SK-N-SH (cell line): ENCODE measurements around the gene TRPM2. TPM values are rescaled to one million over a fixed set of nuclear protein-coding genes. Genes with fewer than 3 reads are reported as not detected.

Source experiments
- CTCF ChIA-PET: fragments of 300-600, 350-600 bp; formaldehyde crosslinking; extraction: SDS; loops from one replicate; lab custom pipeline; 2021; lab: Yijun Ruan, JAX
- POLR2A ChIA-PET: fragments of 350-600 bp; sonication (Branson Sonifier 250); formaldehyde crosslinking; extraction: SDS; loops from one replicate; lab custom pipeline; 2020; ENCODE audit warnings: antibody characterized with exemption, inconsistent platforms; lab: Yijun Ruan, JAX
- DNase-seq: peaks from one replicate; pipeline ENCODE4 v3.0.0; 2012
- H2AFZ ChIP-seq: fragments of 200-600 bp; sonication (generic); 2 replicates; pipeline ENCODE4 v1.8.1; 2016; ENCODE audit warnings: antibody characterized with exemption, mild to moderate bottlenecking, low read depth
- H3F3A ChIP-seq: fragments of 200-600 bp; sonication (generic); replicated peaks from 2 replicates; pipeline ENCODE3; 2016; ENCODE audit warnings: antibody characterized with exemption, mild to moderate bottlenecking; ENCODE audit not compliant: insufficient read depth
- H3K27ac ChIP-seq, 2 experiments: fragments of 200-500 bp in 1 of 2; fragments of 200-600 bp in 1 of 2; sonication (Bioruptor generic) in 1 of 2; sonication (generic), shearing (Covaris generic) in 1 of 2; 2 replicates each; pipeline versions ENCODE4 v1.5.1 to v1.6.1; 2014 to 2016; ENCODE audit warnings: low read depth in 2 of 2, inconsistent platforms in 1 of 2, low read length in 1 of 2, mild to moderate bottlenecking in 1 of 2, mixed read lengths in 1 of 2
- H3K27me3 ChIP-seq: fragments of 200-600 bp; sonication (generic), shearing (Covaris generic); 2 replicates; pipeline ENCODE4 v1.6.1; 2016; ENCODE audit warnings: mixed run types; ENCODE audit not compliant: insufficient read depth
- H3K36me3 ChIP-seq, 2 experiments: fragments of 200-500 bp in 1 of 2; fragments of 200-600 bp in 1 of 2; sonication (Bioruptor generic) in 1 of 2; sonication (generic) in 1 of 2; replicated peaks in 1 of 2; 2 replicates each; pipeline versions ENCODE3 to v1.5.1; 2014 to 2016; ENCODE audit warnings: low read length in 1 of 2, mild to moderate bottlenecking in 1 of 2; ENCODE audit not compliant: insufficient read depth in 2 of 2, control insufficient read depth in 1 of 2
- H3K4me1 ChIP-seq, 2 experiments: fragments of 200-500 bp in 1 of 2; fragments of 200-600 bp in 1 of 2; sonication (Bioruptor generic) in 1 of 2; sonication (generic), shearing (Covaris generic) in 1 of 2; 2 replicates each; pipeline versions ENCODE4 v1.5.1 to v1.6.1; 2014 to 2016; ENCODE audit warnings: low read depth in 1 of 2, low read length in 1 of 2, mixed run types in 1 of 2; ENCODE audit not compliant: insufficient read depth in 2 of 2, control insufficient read depth in 1 of 2
- H3K4me2 ChIP-seq: fragments of 200-600 bp; sonication (generic), shearing (Covaris generic); 2 replicates; pipeline ENCODE4 v1.6.1; 2017; ENCODE audit warnings: mixed run types
- H3K4me3 ChIP-seq, 2 experiments: fragments of 200-500 bp in 1 of 2; fragments of 200-600 bp in 1 of 2; sonication (Bioruptor generic) in 1 of 2; sonication (generic), shearing (Covaris generic) in 1 of 2; 2 replicates each; pipeline versions ENCODE4 v1.5.1 to v1.8.1; 2014 to 2016; ENCODE audit warnings: low read depth in 2 of 2, inconsistent platforms in 1 of 2, low read length in 1 of 2, mild to moderate bottlenecking in 1 of 2, mixed read lengths in 1 of 2, moderate library complexity in 1 of 2
- H3K79me2 ChIP-seq: fragments of 200-600 bp; sonication (generic); 2 replicates; pipeline ENCODE4 v1.8.1; 2017; ENCODE audit warnings: mild to moderate bottlenecking; ENCODE audit not compliant: insufficient read depth
- H3K9ac ChIP-seq: fragments of 200-600 bp; sonication (generic); 2 replicates; pipeline ENCODE4 v1.6.1; 2017; ENCODE audit warnings: mixed run types
- H3K9me2 ChIP-seq: fragments of 200-600 bp; sonication (generic); 2 replicates; pipeline ENCODE4 v1.6.1; 2017; ENCODE audit warnings: mixed run types
- H3K9me3 ChIP-seq: fragments of 200-600 bp; sonication (generic); 2 replicates; pipeline ENCODE4 v1.6.1; 2017; ENCODE audit warnings: mixed run types, mild to moderate bottlenecking, moderate library complexity
- H4K20me1 ChIP-seq: fragments of 200-600 bp; sonication (generic); 2 replicates; pipeline ENCODE4 v1.6.1; 2017; ENCODE audit warnings: mild to moderate bottlenecking, mixed run types; ENCODE audit not compliant: insufficient read depth
- ELF1 ChIP-seq: IDR thresholded peaks from 2 replicates; pipeline ENCODE4 v1.4.0; 2012
- GATA2 ChIP-seq: sonication (generic); formaldehyde crosslinking; IDR thresholded peaks from 2 replicates; pipeline ENCODE4 v1.5.0; 2020; ENCODE audit warnings: mild to moderate bottlenecking, missing genetic modification reagents
- RCOR1 ChIP-seq: fragments of 150-350 bp; IDR thresholded peaks from 2 replicates; pipeline ENCODE4 v1.6.1; 2017; ENCODE audit warnings: antibody characterized with exemption, low read length
- REST ChIP-seq: IDR thresholded peaks from 2 replicates; pipeline ENCODE4 v1.6.1; 2012; ENCODE audit warnings: mild to moderate bottlenecking, low read depth, low read length, moderate library complexity
- SIN3A ChIP-seq: IDR thresholded peaks from 2 replicates; pipeline ENCODE4 v1.6.1; 2012; ENCODE audit warnings: low read depth, mild to moderate bottlenecking, low read length, moderate library complexity, borderline replicate concordance
- TEAD4 ChIP-seq: IDR thresholded peaks from 2 replicates; pipeline ENCODE4 v1.4.0; 2012; ENCODE audit warnings: mild to moderate bottlenecking, borderline replicate concordance; ENCODE audit not compliant: insufficient read depth
- WGBS: methylation state at CpG from one replicate; pipeline ENCODE4 v1.1.6; 2017; ENCODE audit warnings: low lambda C conversion rate; 5-methylcytosine and 5-hydroxymethylcytosine counted together
- polyA plus RNA-seq, 3 experiments: library from polyadenylated mRNA; depleted of rRNA; stranded (reverse); fragments of >200 nt; gene quantifications; 2 replicates each; pipeline ENCODE4 v1.2.3, GENCODE V29; 2012
- TF ChIP-seq, protein P1 (sequence below): IDR thresholded peaks from 2 replicates; pipeline ENCODE4; 2012

The TRPM2 gene
- polyA plus RNA-seq, 1 of the 3 experiments (the other 2 are of a cell fraction), result not detected

GRCh38 chr21:44450999-44451398 is 97.6 kb downstream of the TRPM2 start:
- Histone ChIP-seq H3K9me3 (0 out of 2 replicates have a peak, but pooled peaks cover 3% of the 10 kb centered on the region), H2AFZ (no peak overlapping the region), H3K9me2 (no peaks in the 10 kb centered on the region), H3K4me2 (no peak overlapping the region), H3K27ac (peak overlapping the region in 1 of 2 experiments; percentile 92; a peak in 2 of 4 replicates), H3F3A (peaks cover 16% of the 10 kb centered on the region), H3K9ac (no peak overlapping the region), H3K4me3 (no peak overlapping the region), H3K36me3 (no peaks in the 10 kb centered on the region), H3K79me2 (no peaks in the 10 kb centered on the region), H3K27me3 (peaks cover 13% of the 10 kb centered on the region; the same call in 1 of the 2 replicates), H3K4me1 (peaks cover 0 to 31% of the 10 kb centered on the region in 2 experiments; a peak in 1 of 4 replicates), H4K20me1 (no peaks in the 10 kb centered on the region)
- no peak for DNase-seq
- 62% methylated on average over 14 of the region's 14 CpGs for WGBS
- ChIA-PET CTCF (interaction anchor here (2.0 kb wide), 1 partner anchor 81 kb away, joined by 7 read pairs; no protein-coding TSS in a partner anchor), POLR2A (interaction anchor here (1.9 kb wide), 1 partner anchor 12 kb away, joined by 7 read pairs; no protein-coding TSS in a partner anchor)
- no peak for TF ChIP-seq ELF1
- no peak for TF ChIP-seq TEAD4
- TF ChIP-seq GATA2 (CRISPR knock-in tag), result no peak

- Histone ChIP-seq H3K4me3 (no peak overlapping the region), H3K9me3 (0 out of 2 replicates have a peak, but pooled peaks cover 3% of the 10 kb centered on the region), H3K79me2 (no peaks in the 10 kb centered on the region), H3K36me3 (no peaks in the 10 kb centered on the region), H3K27me3 (peaks cover 13% of the 10 kb centered on the region; the same call in 1 of the 2 replicates), H3K4me2 (no peak overlapping the region), H3K9me2 (no peaks in the 10 kb centered on the region), H2AFZ (no peak overlapping the region), H3F3A (peaks cover 16% of the 10 kb centered on the region), H3K27ac (no peak overlapping the region), H3K9ac (no peak overlapping the region), H4K20me1 (no peaks in the 10 kb centered on the region), H3K4me1 (peaks cover 0 to 35% of the 10 kb centered on the region in 2 experiments; a peak in 1 of 4 replicates)
- ChIA-PET CTCF (no interaction called here), POLR2A (no interaction called here)
- DNase-seq, result no peak
- 69% methylated on average over 3 of the region's 3 CpGs for WGBS
- no peak for TF ChIP-seq RCOR1
- TF ChIP-seq, protein P1, sequence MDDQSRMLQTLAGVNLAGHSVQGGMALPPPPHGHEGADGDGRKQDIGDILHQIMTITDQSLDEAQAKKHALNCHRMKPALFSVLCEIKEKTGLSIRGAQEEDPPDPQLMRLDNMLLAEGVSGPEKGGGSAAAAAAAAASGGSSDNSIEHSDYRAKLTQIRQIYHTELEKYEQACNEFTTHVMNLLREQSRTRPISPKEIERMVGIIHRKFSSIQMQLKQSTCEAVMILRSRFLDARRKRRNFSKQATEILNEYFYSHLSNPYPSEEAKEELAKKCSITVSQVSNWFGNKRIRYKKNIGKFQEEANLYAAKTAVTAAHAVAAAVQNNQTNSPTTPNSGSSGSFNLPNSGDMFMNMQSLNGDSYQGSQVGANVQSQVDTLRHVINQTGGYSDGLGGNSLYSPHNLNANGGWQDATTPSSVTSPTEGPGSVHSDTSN, result no peak
- no peak for TF ChIP-seq SIN3A
- no peak for TF ChIP-seq REST
- TF ChIP-seq, all 33 proteins: peak for 0
These were observed 99.7 kb downstream of the TRPM2 start for GRCh38 chr21:44453120-44453519.
